Transverse colon (tissue), 4 donors: ENCODE results near the gene CREB5. TPM values are rescaled to one million over a fixed set of nuclear protein-coding genes. Genes with fewer than 3 reads are reported as not detected.
A peak's percentile ranks its signal among the peaks of the same experiment; 100 is the strongest.

Experiments used
- DNase-seq: peaks from one replicate; pipeline ENCODE4 v3.0.0-alpha.2; 2019
- H3K27ac ChIP-seq, 4 donors: fragments of 200-600 bp; sonication (generic); 2 replicates each; pipeline ENCODE4 v1.5.1; 2016 to 2018; ENCODE audit warnings: inconsistent platforms in 4 of 4
- H3K27me3 ChIP-seq: fragments of 200-600 bp; sonication (generic); 2 replicates; pipeline ENCODE4 v1.5.1; 2017; ENCODE audit warnings: inconsistent platforms
- H3K36me3 ChIP-seq, 4 donors: fragments of 200-600 bp; sonication (generic); 2 replicates each; pipeline ENCODE4 v1.5.1; 2017 to 2019; ENCODE audit warnings: inconsistent platforms in 4 of 4
- H3K4me1 ChIP-seq, 4 donors: fragments of 200-600 bp; sonication (generic); 2 replicates each; pipeline ENCODE4 v1.5.1; 2017 to 2020; ENCODE audit warnings: inconsistent platforms in 4 of 4
- H3K4me3 ChIP-seq, 4 donors: fragments of 200-600 bp; sonication (generic); 1 replicate in 1 of 4; 2 replicates in 3 of 4; pipeline versions ENCODE4 v1.5.1 to v1.6.1; 2017 to 2019; ENCODE audit warnings: inconsistent platforms in 4 of 4
- H3K9me3 ChIP-seq, 2 donors: fragments of 200-600 bp; sonication (generic); 2 replicates each; pipeline ENCODE4 v1.5.1; 2017 to 2019; ENCODE audit warnings: inconsistent platforms in 2 of 2
- CTCF ChIP-seq, 5 experiments: fragments of 200-600 bp in 3 of 5; fragments of 450-650 bp in 2 of 5; sonication (generic) in 3 of 5; IDR thresholded peaks; 1 replicate in 2 of 5; 2 replicates in 3 of 5; pipeline ENCODE4 v1.5.1; 2016 to 2017; ENCODE audit warnings: antibody characterized with exemption in 5 of 5, inconsistent platforms in 3 of 5, mild to moderate bottlenecking in 2 of 5, moderate library complexity in 1 of 5
- EP300 ChIP-seq: sonication (generic); formaldehyde crosslinking; IDR thresholded peaks from one replicate; pipeline ENCODE4 v1.6.1; 2017; ENCODE audit warnings: antibody characterized with exemption, low read depth
- POLR2A ChIP-seq: fragments of 450-650 bp; IDR thresholded peaks from one replicate; pipeline ENCODE4 v1.6.1; 2016; ENCODE audit warnings: antibody characterized with exemption, mild to moderate bottlenecking, moderate library complexity
- POLR2AphosphoS5 ChIP-seq, 3 donors: sonication (generic); formaldehyde crosslinking; IDR thresholded peaks; one replicate each; pipeline ENCODE4 v1.6.1; 2016; ENCODE audit warnings: antibody characterized with exemption in 3 of 3
- WGBS, 2 donors: methylation state at CpG; one replicate each; pipeline ENCODE4 v1.1.5; 2018; ENCODE audit warnings: low coverage in 1 of 2; 5-methylcytosine and 5-hydroxymethylcytosine counted together
- in situ Hi-C, 4 donors: fragments of 200-750 bp; cut with MboI; loops; one replicate each; pipeline versions ENCODE4 v1.15.0 to v1.15.1; 2017; ENCODE audit warnings: low sequenced_read_pairs in 3 of 4, low pct_ligation_motif_present in 1 of 4, low pct_unique_long_range_greater_than_20kb in 1 of 4
- intact Hi-C: fragments of 100-400 bp; cut with DNase I; formaldehyde crosslinking; loops from one replicate; pipeline ENCODE4 v1.15.1; 2023; ENCODE audit warnings: low total_unique reads
- total RNA-seq, 4 donors: library from RNA; depleted of rRNA; stranded (reverse); fragments of >200 nt; gene quantifications; one replicate each; pipeline ENCODE4 v1.1.0, GENCODE V29; 2016

The CREB5 gene
- total RNA-seq, 4 donors from 2014 or later: 3.0 to 12.2 (median 7.0) TPM

- Histone ChIP-seq H3K27ac (no peak overlapping the region), H3K9me3 (no peaks in the 10 kb centered on the region), H3K27me3 (no peaks in the 10 kb centered on the region), H3K4me3 (no peak overlapping the region), H3K36me3 (no peaks in the 10 kb centered on the region), H3K4me1 (no peaks in the 10 kb centered on the region)
- in situ Hi-C loops: loop anchor here in 2 of 4 donors (10.0 to 25.0 kb wide), 2 partner anchors 231 to 473 kb away; no protein-coding TSS in a partner anchor
- TF ChIP-seq POLR2AphosphoS5 (IDR thresholded peaks at IDR 0.05) (no peak), POLR2A (no peak), EP300 (no peak), CTCF (IDR thresholded peaks at IDR 0.05) (no peak)
- DNase-seq: no peak
- WGBS, 2 donors: 83 to 85% methylated on average over 3 of the region's 3 CpGs
- intact Hi-C loops: no loop called here
Measured at GRCh38 chr7:28381466-28381865, 30.9 kb upstream of the CREB5 start.

DNA sequence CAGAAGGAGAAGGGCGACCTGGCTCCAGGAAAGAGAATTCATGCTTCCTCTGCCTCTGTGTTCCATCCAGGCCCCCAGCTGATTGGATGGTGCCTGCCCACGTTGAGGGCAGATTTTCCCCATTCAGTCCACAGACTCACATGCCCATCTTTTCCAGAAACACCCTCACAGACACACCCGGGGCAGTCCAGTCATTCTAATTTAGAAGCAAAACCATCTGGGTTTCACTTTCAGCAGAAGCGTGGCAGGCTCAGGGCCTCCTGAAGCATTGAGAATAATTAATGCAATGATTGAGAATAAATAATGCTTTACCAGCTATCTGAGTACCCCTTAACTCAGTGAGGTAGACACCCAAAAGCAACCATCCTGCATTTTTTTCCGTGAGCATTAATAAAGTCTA, 30.2 kb upstream of the CREB5 start:
- TF ChIP-seq POLR2AphosphoS5 (IDR thresholded peaks at IDR 0.05): no peak
- TF ChIP-seq EP300: no peak
- no peak for TF ChIP-seq POLR2A
- TF ChIP-seq CTCF (IDR thresholded peaks at IDR 0.05): no peak
- no peaks in the 10 kb centered on the region for H3K9me3 ChIP-seq
- no peak overlapping the region for H3K27ac ChIP-seq
- H3K4me3 ChIP-seq: no peak overlapping the region
- DNase-seq: no peak
- no peaks in the 10 kb centered on the region for H3K27me3 ChIP-seq
- intact Hi-C loops (no loop called here), in situ Hi-C loops (loop anchor here in 2 of 4 donors (10.0 to 25.0 kb wide), 2 partner anchors 230 to 473 kb away; no protein-coding TSS in a partner anchor)
- H3K36me3 ChIP-seq: no peaks in the 10 kb centered on the region
- no peaks in the 10 kb centered on the region for H3K4me1 ChIP-seq
- 60 to 61% methylated on average over 3 to 5 of the region's 5 CpGs for WGBS, 2 donors

- Histone ChIP-seq H3K9me3 (no peaks in the 10 kb centered on the region), H3K4me3 (no peak overlapping the region), H3K27ac (no peak overlapping the region), H3K27me3 (no peaks in the 10 kb centered on the region), H3K36me3 (no peaks in the 10 kb centered on the region), H3K4me1 (no peaks in the 10 kb centered on the region)
- no peak for TF ChIP-seq POLR2AphosphoS5 (IDR thresholded peaks at IDR 0.05)
- no peak for TF ChIP-seq POLR2A
- TF ChIP-seq CTCF (IDR thresholded peaks at IDR 0.05): no peak
- no peak for TF ChIP-seq EP300
- in situ Hi-C loops (loop anchor here in 2 of 4 donors (10.0 to 25.0 kb wide), 2 partner anchors 228 to 471 kb away; no protein-coding TSS in a partner anchor), intact Hi-C loops (no loop called here)
- 74 to 76% methylated on average over 8 of the region's 8 CpGs for WGBS, 2 donors
- DNase-seq: no peak
Measured at GRCh38 chr7:28383975-28384374, 28.3 kb upstream of the CREB5 start.

DNA sequence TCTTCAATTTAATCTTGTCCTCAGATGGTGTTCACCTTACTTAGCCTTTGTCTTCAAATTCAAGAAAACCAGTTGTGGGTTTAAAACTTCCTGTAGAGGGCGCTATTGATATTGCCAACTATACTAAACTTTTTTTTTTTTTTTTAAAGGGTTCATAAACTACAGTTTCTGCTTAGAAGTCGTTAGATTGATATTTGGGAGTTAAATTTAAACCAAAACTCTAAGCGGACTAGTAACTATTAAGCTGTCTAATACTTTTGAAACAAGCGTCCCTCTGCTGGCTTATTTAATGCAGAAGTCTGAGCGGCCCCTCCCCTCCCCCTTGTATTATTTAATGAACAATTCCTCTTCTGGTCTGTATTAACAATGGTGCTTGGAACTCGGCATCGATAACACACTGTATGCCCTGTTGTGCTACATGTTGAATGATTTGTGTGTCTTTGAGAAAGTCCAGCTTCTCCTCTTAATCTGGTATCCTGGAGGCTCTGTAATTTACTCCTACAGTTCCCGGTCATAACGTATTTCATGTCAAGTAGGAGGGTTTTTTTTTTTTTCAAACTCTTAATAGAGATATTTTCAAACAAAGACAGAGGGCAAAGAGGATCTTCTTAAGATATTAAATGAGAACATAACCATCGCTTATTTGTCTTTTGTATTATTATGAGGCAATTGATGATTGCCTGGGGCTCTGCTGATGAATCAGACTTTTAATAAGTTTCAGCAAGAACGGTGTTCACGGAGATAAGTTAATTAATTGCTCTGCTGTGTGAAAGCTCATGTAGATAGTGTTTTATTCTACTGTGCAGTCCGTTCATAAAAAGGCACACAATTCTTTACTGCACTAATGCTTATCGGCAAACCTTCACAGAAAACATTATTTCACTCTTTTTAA, 22.6 kb upstream of the CREB5 start:
- TF ChIP-seq CTCF (IDR thresholded peaks at IDR 0.05) (peak; percentile 65 to 89 (median 74)), POLR2AphosphoS5 (IDR thresholded peaks at IDR 0.05) (no peak)
- Histone ChIP-seq H3K36me3 (no peaks in the 10 kb centered on the region), H3K9me3 (no peaks in the 10 kb centered on the region), H3K4me3 (peak overlapping the region in 2 of 4 donors; percentile 9 to 17), H3K27me3 (peaks cover 30% of the 10 kb centered on the region), H3K27ac (no peak overlapping the region), H3K4me1 (peaks cover 0 to 7% (median 0%) of the 10 kb centered on the region in 4 donors)
- in situ Hi-C loops (loop anchor here (5.0 to 25.0 kb wide), 3 partner anchors 223 to 473 kb away; no protein-coding TSS in a partner anchor), intact Hi-C loops (loop anchor here (5.0 kb wide), 1 partner anchor 463 kb away; no protein-coding TSS in a partner anchor)
- 29 to 30% methylated on average over 14 of the region's 14 CpGs for WGBS, 2 donors
- DNase-seq: no peak
